HG03135 (cell line): ENCODE results near the gene IL20RB.
"Not testable (repeated sequence)": the region's sequence is repeated elsewhere in the genome, so short reads cannot be mapped to it uniquely, and the experiment has no call there.

Experiments used
- ATAC-seq: cut with Tn5 transposase; IDR thresholded peaks from one replicate; pipeline ENCODE4 v1.9.1; 2021; ENCODE audit warnings: mild to moderate bottlenecking, moderate library complexity; ENCODE audit not compliant: unreplicated experiment

The IL20RB gene

GRCh38 chr3:136982520-136983138 is 24.8 kb downstream of the IL20RB start:
- ATAC-seq: no peak

- no peak for ATAC-seq
Measured at GRCh38 chr3:136984837-136985236, 27.1 kb downstream of the IL20RB start.

DNA sequence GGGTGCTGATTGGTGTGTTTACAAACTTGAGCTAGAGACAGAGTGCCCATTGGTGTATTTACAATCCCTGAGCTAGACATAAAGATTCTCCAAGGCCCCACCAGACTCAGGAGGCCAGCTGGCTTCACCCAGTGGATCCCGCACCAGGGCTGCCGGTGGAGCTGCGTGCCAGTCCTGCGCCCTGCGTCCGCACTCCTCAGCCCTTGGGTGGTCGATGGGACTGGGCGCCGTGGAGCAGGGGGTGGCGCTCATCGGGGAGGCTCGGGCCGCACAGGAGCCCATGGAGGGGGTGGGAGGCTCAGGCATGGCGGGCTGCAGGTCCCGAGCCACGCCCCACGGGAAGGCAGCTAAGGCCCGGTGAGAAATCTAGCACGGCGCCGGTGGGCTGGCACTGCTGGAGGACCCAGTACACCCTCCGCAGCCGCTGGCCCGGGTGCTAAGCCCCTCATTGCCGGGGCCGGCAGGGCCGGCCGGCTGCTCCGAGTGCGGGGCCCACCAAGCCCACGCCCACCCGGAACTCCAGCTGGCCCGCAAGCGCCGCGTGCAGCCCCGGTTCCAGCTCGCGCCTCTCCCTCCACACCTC is 29.7 kb downstream of the IL20RB start:
- not testable (repeated sequence) for ATAC-seq

GRCh38 chr3:136988651-136989050 is 30.9 kb downstream of the IL20RB start:
- no peak for ATAC-seq

GRCh38 chr3:136989781-136990524 is 32.2 kb downstream of the IL20RB start:
- ATAC-seq: no peak

DNA sequence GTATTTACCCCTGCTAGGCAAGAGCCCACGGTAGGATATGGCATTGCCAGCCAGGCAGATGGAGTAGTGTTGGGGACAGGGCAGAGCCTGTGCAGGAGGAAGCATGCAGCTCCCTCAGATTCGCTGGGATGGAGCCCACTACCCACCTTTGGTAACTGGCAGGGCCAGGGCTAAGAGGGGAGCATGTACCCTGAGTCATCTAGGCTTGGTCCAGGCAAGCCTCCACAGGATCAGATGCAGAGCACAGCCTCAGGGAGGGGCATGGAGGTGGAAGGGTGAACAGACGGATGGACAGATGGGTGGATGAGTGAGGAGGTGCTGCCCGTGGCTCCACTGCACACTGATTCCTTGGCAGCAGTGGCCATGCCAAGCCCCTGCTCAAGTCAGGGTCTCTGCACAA is 33.0 kb downstream of the IL20RB start:
- ATAC-seq: no peak

DNA sequence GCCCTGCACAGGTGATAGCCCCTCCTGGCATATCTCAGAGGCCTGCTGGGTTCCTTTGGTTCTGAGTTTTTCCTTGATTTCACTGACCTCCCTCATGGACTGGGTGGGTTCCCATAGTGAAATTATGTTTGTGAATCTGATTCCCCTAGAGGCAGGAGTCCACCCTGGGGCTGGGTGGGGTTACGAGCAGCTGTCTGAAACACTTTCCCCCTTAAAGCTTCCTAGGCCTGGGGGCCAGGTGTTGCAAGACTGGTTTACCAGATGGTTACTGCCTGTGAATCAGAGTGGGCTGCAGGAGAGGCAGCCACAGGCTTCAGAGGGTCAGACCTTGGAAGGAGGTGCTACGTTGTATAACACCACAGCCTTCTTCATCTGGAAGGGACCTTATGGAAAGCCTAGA is 34.3 kb downstream of the IL20RB start:
- no peak for ATAC-seq

DNA sequence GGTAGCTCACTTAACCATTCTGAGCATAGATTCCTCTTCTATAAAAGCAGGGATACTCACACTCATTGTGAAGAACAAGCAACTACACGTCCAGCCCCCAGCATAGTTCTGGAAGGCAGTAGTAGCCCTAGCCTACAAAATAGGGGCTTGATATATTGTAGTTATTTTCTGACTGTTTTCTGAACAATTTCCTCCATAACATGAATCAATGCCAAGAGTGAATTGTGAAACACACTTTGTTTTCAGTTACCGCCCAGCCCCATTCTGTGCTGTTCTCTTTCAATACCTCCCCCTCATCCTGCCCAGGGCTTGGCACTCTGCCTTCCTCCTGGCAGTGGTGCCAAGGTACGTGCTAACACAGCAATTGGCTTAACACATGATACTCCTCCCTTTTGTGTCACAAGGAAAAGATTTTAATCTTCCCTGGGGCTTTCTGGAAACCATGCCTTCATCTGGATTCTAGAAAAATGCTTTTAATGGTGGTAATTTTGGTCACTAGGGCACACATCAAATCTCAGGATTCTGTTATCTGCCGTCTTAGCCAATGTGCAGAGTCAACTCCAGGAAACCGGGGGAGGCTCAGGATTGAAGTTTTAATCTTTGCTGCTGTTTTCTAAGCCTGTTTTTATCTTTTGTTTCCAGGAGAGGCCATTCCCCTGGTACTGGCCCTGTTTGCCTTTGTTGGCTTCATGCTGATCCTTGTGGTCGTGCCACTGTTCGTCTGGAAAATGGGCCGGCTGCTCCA is 37.2 kb downstream of the IL20RB start:
- ATAC-seq: no peak

DNA sequence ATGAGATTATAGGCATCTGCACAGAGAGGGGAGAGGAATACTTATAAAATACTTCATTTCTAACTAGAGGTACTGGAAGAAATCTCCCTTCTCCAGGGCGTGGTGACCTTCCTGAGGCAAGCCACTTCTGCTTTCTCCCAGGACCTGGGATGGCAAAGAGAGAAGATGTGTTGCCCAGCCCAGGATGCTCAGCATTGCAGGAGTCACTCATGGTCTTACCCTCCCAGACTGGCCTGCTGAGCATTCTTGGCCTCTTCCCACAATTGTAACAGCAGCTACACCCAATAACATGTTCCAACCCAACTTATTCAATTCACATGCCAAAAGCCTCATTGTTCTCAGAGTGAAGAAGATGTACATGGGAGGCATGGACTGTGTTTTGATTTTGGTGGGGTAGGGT is 37.9 kb downstream of the IL20RB start:
- no peak for ATAC-seq

- ATAC-seq: no peak
Measured at GRCh38 chr3:137000039-137000438, 42.3 kb downstream of the IL20RB start.

GRCh38 chr3:137007376-137007775 is 49.6 kb downstream of the IL20RB start:
- ATAC-seq: not testable (repeated sequence)

GRCh38 chr3:137008131-137008530 is 50.3 kb downstream of the IL20RB start:
- ATAC-seq: no peak

DNA sequence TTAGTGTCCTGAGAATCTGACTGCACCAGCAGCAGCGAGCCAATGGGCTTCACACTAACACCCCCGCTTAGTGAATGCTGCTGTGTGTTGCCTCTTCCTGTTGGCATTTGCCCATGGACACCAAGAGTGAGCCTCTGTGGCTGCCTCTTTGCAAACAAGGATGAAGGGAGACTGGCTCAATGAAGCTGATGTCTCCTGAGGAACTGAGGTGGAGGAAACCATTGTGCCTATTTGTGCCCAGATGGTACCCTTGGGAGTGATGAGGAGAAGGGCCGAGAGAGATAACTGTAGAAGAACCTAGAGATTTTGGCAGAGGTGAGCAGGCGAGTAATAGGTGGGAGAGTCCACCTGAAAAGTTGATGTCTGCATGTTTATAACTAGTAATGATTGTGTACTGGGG is 51.2 kb downstream of the IL20RB start:
- ATAC-seq: no peak

DNA sequence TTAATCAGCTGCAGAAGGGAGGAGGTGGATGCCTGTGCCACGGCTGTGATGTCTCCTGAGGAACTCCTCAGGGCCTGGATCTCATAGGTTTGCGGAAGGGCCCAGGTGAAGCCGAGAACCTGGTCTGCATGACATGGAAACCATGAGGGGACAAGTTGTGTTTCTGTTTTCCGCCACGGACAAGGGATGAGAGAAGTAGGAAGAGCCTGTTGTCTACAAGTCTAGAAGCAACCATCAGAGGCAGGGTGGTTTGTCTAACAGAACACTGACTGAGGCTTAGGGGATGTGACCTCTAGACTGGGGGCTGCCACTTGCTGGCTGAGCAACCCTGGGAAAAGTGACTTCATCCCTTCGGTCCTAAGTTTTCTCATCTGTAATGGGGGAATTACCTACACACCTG is 52.4 kb downstream of the IL20RB start:
- no peak for ATAC-seq

- ATAC-seq: no peak
Measured at GRCh38 chr3:137011153-137011552, 53.4 kb downstream of the IL20RB start.

DNA sequence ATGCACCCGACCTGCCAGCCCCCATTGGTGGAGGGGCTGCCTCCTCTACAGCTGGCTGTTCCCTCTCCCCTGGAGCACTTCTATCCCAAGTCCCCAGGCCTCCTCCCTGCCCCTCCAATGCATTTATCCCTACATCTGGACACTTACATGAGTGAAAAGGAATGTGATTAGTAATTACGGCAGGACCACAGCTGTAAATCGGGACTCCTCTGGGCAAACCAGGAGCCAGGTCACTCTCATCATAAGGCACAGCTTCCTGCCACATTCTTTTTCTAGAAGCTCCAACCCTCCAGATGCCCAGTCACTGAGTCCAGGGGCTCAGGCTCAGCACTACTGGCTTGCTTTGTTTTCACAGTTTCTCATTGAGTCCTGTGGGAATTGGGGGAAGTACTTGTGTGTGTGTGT is 54.3 kb downstream of the IL20RB start:
- ATAC-seq: no peak

- peak; percentile 78 for ATAC-seq
Measured at GRCh38 chr3:137013951-137014688, 56.3 kb downstream of the IL20RB start.

- ATAC-seq: not testable (repeated sequence)
Measured at GRCh38 chr3:137017316-137017715, 59.5 kb downstream of the IL20RB start.

DNA sequence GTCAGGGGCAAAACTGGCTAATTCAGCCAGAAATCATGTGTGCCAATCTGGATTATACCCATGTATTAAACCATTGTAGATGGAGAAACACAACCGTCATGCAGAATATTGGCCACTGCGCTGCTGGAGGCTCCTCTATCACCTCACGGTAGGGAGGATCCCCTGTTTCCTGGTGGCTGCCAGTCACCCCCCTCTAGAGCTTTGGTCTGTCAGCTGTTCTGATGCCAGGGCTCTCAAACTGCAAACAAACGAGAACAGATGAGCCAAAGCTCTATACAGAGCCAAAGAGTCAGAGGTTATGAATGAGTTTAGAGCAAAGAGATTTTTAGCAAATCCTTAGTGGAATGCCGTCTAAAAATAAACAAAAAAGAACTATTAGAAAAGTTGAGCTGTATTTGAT is 62.5 kb downstream of the IL20RB start:
- no peak for ATAC-seq

GRCh38 chr3:137020888-137021287 is 63.1 kb downstream of the IL20RB start:
- ATAC-seq: no peak

DNA sequence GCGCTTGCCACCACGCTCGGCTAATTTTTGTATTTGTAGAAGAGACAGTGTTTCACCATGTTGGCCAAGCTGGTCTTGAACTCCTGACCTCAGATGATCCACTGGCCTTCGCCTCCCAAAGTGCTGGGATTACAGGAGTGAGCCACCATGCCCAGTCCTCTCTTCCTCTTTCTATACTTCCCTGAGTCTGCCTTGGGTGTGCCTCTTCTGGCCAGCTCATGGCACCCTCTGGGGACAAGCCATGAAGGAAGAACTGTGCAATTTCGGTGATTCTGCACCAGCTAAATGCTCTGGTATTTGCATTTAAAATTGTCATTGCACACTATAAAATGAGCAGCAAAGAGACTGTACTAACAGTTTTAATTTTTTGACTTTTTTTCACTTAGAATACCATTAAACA is 66.6 kb downstream of the IL20RB start:
- no peak for ATAC-seq
